GM10266 (cell line): Measurements from ENCODE around the gene NIPAL4.

ENCODE experiments used
- DNase-seq: peaks from one replicate; pipeline ENCODE4 v3.0.0; 2012; ENCODE audit errors: extremely low spot score
- CTCF ChIP-seq: IDR thresholded peaks from 2 replicates; pipeline ENCODE4 v1.5.1; 2012; ENCODE audit warnings: mild to moderate bottlenecking, low read depth; ENCODE audit not compliant: control insufficient read depth, insufficient read depth; ENCODE audit errors: missing control alignments

NIPAL4 gene

GRCh38 chr5:157514974-157515373, 55.0 kb downstream of the NIPAL4 start:
- TF ChIP-seq CTCF: no peak

DNA sequence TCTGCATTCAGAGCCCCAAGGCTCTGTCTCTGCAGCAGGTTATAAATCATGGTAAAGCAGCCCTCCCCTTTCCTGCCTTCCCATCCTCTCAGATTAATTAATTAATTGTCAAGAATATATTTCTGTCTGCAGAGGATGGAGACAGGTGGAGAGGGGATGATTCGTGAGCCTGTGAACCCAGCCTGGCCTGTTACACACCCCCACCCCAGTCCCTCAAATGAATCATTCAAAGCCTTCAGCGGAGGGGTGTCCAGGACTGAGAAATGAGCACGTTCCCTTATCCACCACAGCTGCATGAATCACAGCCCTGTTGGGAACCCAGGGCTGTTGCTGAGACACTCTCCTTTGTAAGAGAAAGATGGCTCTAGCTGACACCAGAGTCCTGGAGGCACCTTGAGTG, 56.0 kb downstream of the NIPAL4 start:
- DNase-seq: no peak
- TF ChIP-seq CTCF: no peak

More at GRCh38 chr5:157514974-157515373, 55.0 kb downstream of the NIPAL4 start:
- no peak for DNase-seq

GRCh38 chr5:157516626-157517325, 56.8 kb downstream of the NIPAL4 start:
- DNase-seq: no peak
- TF ChIP-seq CTCF: no peak

- peak; percentile 47 for DNase-seq
- no peak for TF ChIP-seq CTCF
Observed at GRCh38 chr5:157518963-157519362, 59.0 kb downstream of the NIPAL4 start.

DNA sequence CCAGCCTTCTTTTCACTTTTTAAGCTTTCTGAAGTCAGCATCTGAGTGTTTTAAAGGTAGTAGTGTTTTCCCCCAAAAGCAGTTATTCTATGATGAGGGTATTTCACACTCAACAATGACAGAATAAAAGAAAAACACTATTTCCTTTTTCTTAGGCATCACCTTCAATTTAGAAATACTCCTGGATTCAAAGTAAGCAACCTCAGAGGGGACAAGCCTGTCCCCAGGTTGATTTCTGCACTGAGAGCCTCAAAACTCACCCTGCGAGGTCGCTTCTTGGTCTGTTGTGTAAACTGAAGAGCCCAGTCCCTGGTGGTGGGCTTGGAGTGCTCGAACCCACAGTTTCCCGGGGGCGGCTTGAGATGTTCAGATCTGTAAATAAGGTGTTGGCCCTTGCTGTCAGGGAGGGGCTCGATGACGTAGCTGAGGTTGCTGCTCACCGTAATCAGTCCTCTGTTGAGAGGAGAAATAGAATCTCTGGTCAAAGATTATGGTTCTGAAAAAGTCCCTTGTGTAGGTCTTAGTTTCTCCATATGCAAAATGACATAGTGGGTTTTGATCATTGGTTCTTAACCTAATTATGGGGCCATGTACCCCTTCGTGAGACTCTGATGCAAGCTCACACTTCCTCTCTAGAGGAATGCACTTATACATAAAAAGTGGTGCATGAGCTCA, 59.7 kb downstream of the NIPAL4 start:
- DNase-seq: peak; percentile 75
- no peak for TF ChIP-seq CTCF

DNA sequence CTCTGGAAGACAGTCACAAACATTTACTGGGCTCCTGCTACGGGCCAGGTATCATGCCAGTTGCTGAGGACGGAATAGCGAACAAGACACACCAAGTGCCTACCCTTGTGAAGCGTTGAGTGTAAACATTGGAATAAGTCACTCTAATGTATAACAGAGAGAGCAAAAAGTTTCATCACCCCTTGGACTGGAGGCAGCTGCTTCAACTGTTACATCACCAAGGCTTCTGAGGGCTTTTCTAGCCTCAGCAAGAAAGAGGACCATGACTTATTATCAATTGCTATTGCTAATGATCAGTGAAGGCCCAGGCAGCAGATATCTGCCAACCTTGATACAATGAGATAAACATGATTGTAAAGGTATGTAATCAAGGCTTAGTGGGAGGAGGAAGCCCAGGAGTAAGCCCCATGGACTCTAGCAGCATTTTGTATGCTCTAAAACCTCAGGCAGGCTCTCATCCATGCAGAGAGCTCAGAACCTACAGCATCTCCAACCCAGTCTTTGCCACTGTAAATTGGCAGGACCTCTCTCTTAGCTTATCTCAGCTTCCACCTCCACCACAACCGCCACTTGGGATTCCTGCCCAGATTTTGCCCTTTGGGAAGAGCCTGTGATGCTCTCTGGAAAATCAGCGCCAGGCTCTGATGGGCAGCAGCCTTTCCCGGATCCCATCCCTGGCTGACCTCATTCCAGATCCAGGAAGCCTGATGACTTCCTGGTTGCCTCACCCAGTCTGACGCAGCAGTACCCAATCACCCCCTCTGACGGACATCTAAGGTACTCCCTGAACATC, 61.1 kb downstream of the NIPAL4 start:
- DNase-seq: no peak
- no peak for TF ChIP-seq CTCF

- DNase-seq: no peak
- no peak for TF ChIP-seq CTCF
Observed at GRCh38 chr5:157521704-157522029, 61.7 kb downstream of the NIPAL4 start.
